Stimulated activated naive CD8-positive, alpha-beta T cell treated with anti-CD3 and anti-CD28 coated beads, Interleukin-15, Interleukin-2, amounts not matched to agents 100 U/mL and 50 U/mL, for 24 hours (primary cell): ENCODE measurements around the gene ANKFN1.

Source experiments
- ATAC-seq: fragments of 150-1000 bp; cut with Tn5 transposase; one replicate; pipeline ENCODE4 v1.10.0; 2021
- DNase-seq: peaks from one replicate; pipeline ENCODE4 v3.0.0; 2021

Gene ANKFN1

DNA sequence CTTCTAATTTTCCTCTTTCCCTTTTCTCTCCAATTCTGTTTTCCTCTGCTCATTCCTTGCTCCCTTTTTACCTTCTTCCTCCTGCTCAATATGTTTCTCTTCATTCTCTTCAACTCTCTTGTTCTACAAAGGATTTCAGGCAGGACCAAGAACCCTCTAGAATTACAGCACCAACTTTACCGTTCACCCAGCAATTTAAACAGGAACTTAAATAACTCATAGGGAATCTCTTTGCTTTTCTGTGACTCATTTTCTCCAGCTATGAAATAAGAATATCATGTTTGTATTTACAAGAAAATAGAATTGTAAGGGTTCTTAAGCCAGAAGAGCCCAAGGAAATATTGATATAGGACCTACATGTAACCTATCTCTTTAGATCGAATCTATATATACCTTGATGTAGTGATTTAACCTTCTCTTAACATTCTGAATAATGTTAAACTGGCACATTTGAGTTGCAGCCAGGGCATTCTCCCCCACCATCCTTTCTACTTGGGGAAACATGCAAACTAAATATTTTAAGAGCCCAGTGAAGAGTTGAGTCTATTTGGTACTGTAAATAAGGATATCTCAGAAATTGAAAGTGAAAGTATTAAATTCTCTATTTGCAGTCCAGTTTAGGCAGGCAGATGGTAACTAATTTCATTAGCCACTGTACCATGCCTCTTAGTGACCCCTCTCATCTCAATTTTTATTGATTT is 137.0 kb downstream of the ANKFN1 start:
- DNase-seq (no peak), ATAC-seq (no peak)

DNA sequence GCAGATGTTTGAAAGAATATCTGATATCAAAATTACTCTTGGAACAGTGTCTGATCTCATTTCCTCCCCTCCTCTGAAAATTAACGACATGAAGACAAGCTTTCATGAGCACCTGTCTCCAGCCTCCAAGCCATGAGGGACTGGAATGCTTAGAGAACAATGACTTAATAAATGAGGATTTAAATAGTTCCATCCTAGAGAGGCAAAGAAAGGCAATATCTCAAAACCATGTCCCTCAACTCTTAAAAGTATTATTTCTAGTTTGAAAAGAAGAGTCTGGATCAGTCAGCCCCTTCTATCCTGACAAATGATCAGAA is 137.5 kb downstream of the ANKFN1 start:
- no peak for ATAC-seq
- DNase-seq = no peak

DNA sequence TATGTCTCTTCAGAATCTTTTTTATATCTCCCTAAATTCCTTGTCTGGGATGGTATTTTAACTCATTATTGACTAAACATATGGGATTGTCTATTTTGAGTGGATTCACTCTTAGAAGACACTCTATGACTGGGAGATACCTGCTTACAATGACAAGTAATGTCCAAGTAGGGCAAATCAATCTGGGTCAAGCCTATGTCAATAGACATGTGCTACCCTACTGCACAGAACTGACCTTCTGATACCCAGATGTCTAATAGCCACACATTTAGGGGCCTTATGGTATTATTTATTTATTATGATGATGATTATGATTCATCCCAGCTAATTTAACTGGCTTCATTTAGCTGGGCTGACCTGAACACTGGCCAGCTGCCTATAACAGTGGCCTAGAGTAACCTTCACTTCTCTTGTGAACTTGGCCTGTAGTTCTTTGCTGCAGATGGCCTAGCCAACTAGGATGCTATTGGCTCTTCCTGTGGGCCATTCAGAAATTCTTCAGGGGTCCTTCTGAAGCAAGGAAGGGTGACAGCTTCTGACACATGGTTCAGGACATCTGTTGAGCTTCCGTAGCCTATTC is 138.0 kb downstream of the ANKFN1 start:
- ATAC-seq (no peak), DNase-seq (no peak)

DNA sequence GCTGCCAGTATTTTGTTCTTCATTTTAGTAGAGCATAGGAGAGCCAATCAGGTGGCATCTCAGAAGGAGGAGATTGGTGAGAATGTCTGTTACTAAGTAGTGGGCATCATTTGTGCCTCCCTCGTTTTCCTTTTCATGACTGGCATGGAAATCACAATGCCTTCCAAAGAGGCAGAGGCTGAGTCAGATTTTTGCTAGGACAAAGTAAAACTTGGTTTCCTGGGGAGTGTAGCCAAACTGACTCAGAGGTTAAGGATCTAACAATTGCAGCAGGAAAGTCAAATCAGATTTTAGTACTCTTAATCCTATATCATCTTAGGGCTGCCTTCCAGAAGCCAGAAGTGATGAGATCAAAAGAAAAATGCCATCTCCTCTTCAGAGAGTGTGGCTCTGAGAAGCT is 138.7 kb downstream of the ANKFN1 start:
- DNase-seq = no peak
- ATAC-seq = no peak

DNA sequence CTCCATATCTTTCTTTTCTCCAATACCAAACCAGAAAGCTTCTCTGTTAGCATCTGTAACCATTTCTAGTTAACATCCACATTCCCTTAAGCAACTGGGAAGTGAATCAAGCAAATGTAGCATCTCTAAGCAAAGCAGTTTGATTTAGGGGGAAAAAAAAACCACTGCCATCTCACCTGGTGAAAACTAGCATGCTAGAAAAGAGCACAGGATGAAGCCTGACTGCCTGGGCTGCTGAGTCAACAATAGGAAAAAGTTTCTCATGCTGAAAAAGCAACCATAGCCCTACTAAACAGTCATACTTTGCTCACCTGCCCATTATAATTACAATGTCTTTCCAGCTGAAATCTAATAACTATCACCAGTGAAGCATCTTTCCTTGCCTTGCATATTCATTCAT is 139.3 kb downstream of the ANKFN1 start:
- ATAC-seq = peak; percentile 63
- no peak for DNase-seq

DNA sequence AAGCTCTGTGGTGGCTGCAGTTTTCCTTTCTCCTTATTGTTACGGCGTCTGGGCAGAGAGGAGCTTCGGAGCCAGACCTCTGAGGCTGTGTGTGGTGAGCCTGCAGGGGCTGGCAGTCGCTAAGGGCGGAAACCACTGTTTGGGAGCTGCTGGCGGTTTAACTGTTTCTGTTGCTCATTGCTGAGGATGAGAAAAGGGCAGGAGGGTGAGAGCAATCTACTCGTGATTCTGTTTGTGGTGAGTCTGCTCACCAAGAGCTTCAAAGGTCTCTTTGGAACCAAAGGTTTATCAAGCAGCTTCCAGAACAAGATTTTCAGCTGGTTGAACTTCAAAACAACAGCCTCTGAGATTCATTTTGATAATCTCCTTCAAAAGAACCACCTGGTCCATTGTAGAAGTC is 143.9 kb downstream of the ANKFN1 start:
- DNase-seq (peak; percentile 50), ATAC-seq (peak; percentile 88)

DNA sequence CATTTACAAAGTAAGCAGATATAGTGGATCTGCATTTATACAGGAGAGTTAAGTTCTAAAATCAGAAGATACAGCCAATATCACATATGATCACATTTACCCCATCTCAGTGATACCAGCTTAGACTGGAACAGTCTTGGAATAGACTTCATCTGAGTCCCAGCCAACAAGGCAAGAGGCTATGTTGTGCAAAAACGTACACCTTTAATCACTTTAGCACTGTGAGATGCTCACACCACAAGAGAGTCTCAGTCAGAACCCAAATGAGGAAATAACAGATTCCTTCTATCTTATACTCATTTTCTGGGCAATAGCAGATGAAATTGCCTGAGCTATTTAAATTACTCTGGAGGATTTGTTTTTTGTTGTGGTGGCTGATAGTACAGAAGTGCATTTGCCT is 145.6 kb downstream of the ANKFN1 start:
- no peak for DNase-seq
- no peak for ATAC-seq

DNA sequence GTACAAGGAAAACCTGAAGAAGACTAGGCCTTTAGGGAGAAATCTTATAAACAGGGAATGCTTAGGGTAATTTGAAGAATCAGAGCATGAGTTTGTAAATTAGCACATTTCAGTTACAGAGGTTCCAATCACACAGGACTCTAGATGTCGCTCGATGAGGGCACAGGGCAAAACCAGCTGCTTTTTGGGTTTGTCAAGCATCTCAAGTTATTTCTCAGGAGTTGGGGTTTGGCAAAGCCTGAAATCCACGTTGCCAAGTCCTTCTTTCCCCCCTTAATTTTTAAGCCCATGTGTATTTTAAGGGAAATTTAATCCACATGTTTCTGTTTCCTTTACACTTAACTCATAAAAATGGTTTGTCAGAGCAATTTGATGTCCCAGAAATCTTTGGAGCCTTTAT is 146.9 kb downstream of the ANKFN1 start:
- ATAC-seq (no peak), DNase-seq (no peak)

DNA sequence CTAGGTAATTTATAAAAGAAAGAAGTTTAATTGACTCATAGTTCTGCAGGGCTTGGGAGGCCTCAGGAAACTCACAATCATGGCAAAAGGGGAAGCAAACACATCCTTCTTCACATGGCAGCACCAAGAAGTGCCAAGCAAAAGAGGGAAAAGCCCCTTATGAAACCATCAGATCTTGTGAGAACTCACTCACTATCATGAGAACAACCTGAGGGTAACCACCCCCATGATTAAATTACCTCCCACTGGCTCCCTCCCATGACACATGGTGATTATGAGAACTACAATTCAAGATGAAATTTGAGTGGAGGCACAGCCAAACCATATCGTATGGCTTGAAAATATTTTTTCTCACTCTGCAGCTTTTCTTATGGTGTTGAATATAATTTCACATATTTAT is 151.7 kb downstream of the ANKFN1 start:
- DNase-seq (no peak), ATAC-seq (no peak)

DNA sequence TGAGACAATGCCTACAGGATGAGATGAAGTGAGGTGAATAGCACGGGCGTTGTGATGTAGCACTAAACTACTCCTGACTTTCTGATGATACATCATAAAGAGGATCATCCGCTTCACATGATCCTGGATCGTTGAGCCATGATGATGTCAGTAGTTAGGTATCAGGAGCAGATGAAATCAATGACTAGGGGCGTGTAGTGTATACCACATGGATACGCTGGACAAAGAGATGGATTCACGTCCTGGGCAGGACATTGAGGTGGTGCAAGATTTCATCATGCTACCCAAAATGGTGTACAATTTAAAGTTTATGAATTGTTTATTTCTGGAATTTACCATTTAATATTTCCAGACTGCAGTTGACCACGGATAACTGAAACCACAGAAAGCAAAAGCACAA is 156.6 kb downstream of the ANKFN1 start:
- DNase-seq (no peak), ATAC-seq (no peak)

DNA sequence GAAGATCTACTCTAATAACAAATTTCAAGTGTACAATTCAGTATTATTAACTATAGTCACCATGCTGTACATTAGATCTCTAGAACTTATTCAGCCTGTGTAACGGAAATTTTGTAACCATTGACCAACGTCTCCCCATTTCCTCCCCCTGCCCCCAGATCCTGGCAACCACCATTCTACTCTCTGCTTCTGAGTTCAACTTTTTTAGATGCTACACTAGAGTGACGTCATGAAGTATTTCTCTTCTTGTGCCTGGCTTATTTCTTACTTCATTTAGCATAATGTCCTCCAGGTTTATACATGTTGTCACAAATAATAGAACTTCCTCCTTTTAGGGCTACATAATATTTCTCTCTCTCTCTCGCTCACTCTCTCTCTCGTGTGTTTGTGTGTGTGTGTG is 157.5 kb downstream of the ANKFN1 start:
- DNase-seq = no peak
- no peak for ATAC-seq

DNA sequence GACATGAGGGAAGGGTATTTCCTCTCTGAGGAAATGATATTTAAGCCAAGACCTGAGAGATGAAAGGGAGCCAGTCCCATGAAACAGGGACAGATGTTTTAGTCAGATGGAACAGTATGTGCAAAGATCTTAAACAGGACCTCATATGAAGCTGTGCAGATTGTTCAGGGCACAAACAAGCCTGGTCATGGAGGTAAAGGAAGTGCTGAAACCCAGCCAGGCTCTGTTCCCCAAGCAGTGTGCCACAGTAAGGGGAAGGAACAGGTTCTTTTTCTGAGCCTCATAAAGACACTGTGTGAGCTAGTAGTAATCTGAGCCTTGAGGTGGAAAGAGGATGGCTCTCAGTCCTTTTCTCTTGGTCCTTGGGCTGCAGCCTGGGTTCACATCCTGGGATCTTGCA is 159.9 kb downstream of the ANKFN1 start:
- DNase-seq = no peak
- no peak for ATAC-seq

DNA sequence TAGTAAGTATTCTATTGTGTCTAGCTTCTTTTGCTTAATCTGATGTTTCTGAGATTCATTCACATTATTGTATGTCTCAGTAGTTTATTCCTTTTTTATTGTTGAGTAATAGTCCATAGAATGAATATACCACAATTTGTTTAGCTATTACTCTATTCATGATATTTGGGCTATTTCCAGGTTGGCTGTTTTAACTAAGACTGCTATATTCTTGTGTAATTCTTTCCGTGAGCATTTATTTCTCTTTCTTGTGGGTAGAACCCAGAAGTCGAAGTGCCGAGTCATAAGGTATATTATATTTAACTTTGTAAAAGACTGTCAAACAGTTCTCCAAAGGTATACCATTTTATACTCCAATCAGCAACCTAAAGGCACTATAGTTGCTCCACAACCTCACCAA is 160.8 kb downstream of the ANKFN1 start:
- ATAC-seq = no peak
- DNase-seq = no peak

DNA sequence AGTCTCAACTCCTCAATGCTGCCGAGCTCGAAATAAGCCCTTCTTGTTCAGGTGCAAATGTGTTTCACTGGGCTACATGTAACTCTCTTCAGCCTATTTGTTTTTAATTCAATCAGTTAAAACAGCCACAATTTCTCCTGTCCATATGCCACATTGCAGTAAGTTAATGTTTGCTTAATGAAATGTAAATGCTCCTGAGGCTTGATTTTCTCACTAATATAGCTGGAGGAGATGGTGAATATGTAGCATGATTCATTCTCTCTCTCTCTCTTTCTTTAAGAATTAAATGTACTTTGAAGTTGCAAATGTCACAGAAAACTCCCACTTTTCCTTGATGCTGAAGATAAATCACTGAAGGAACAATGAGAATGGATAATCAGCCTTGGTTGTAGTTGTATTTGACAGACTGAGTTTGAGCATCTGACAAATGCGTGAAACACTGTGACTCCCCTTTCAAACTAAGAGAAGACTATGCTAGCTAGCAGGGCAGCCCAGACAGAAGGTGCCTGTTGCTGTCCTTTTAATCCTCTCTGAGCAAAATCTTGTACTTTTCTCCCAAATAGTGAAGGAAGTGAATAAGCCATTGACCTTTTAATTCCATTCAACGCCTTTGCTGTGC is 161.8 kb downstream of the ANKFN1 start:
- ATAC-seq = no peak
- no peak for DNase-seq

DNA sequence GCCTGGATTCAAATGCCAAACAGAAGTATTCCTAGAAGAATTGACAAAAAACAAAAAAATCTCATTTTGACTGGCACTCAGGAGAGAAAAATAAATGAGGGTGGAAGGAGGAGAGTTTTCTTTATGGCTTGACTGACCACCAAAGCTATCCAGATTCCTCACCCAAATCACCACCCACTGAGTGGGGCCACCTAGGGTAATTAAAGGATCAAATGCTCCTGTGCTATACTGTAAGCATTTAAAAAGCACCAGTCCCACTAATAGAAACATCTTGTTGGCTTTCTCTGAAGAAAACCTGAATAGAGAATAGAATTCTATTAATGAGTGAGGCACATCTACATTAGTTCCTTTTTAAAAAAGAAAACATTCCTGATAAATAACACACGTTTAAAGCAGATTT is 163.3 kb downstream of the ANKFN1 start:
- ATAC-seq = no peak
- DNase-seq = no peak

DNA sequence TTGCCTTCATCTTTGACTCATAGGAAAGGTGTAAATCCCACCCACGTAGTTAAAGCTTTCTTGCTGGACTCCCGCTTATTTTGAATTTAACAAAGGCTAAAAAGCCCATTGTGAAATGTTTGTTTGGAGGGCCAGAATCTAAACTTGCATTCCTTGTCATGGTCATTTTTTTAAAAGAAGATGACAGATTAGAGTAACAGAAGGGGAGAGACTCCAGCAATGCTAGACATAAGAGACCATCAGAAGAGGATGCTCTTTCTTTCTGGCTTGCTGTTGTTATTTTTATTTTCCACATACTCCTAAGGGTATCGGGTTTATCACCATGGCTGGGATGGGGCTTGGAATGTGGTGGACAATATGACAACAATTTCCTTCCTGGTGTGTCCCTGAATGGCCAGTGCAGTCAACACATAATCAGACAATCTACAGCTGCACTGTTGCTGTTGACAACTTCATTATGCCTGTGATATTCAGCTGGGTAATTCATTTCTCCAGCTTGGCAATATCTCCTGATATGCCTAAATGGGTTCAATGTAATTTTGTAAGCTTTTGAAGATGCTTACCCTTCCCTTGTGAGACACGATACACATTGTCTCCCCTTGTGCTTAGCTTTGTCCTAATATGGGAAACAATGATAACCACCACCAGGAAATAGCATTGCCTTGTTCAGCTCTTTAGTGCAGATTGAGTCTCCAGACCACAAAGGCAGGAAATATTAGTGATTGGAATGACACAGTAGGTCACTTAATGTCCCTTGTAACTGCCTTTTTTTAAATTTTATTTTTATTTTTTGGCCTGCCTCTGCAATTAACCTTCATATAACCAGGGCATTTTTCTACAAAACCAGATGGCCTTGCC is 164.3 kb downstream of the ANKFN1 start:
- ATAC-seq (no peak), DNase-seq (no peak)

DNA sequence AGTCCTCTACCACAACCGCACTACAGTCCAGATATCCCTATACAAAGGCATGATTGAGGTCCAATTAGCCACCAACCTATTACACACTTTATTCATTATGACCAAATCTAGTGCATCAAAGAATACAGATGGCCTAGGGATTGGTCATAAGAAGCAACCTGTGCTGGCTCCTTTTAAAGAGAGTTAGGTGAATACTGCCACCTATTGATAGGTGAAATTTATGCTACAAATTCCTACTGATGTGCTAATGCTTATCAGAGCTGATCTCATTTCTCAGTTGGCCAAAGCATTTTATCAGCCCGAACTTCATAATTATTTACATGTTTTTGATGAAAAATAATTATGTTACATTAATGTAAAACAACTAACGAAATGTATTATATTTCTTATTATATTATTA is 166.3 kb downstream of the ANKFN1 start:
- ATAC-seq = no peak
- no peak for DNase-seq

DNA sequence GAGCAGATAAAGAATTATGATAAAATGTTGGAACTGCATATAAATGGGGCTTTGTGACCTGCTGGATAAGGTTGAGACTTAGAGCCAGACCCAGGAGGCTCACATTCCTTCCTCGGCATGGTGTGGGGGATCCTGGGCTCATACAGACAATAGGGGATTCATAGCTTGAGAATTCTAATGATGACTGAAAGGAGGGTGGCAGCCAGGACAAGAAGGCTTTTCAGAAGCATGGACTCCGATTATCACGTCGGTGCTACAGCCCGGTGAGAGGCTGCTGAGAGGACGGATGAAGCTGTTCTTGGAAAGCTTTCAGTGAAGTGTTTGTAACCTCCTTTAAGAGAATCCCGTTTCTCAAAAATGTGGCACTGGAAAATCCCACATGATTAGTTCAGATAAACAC is 167.2 kb downstream of the ANKFN1 start:
- DNase-seq = no peak
- no peak for ATAC-seq

DNA sequence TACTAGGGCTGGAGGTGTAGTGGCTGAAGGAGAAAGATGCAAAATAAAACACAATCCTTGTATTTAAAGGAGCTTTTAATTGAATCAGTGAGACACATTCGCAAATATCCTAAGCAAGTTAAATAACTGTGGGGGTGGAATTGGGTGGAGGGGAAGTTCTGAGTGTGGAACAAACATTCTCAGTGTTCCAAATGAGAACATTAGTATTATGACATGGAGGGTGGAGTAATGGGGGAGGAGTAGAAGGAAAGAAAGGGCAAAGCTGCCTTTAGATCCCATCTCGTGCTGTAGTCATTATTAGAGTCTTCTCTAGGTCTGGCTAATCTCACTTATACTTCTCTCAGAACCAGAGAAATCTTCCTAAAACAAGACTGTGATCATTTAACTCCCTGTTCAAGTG is 169.7 kb downstream of the ANKFN1 start:
- no peak for ATAC-seq
- DNase-seq = no peak

DNA sequence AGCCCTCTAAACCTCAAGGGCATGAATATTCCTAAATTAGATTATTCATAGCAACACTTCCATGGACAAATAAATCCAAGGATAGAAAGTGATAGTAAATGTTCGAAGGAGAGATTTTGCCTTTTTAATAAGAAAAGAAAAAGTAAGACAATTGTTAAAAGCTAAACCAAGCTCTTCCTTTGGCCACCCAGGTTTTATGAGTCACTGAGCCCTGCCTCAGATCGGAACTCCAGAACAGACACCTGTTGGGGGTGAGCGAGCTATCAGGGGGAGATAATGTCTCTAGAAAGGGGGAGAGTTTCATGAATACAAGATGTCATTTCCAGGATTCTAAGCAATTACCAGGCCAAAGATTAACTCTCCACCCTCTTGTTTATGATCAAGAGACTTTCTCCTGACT is 171.4 kb downstream of the ANKFN1 start:
- no peak for DNase-seq

DNA sequence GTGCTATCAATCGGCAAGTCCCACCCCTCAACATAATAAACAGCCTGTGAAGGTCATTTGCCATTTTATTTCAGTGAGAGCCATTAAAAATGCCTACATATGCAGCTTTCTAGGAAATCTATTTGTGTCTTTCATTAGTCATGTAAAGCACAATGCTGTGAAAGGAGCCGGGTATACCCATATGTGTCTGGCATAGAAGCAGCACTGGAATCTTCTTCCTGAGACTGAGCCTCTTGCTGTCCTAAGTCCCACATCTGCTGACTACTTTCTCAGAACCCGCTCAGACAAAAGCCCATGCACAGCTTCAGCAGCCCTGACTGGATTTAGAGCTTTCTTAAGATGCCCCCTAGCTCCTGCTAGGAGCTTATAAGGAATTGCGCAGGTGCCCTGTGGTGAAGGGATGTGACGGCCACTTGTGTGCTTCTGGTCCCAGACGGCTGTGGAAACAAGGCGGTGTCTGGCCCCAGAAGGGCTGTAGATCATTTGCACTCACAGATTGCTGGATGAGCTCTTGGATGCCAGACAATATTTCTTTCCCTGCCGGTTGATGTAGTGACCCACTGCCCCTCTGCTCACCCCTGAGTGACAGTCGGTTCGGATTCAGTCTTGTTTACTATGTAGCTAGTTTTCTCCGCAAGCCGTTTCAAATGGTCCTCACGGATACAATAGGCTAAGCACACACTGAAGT is 172.2 kb downstream of the ANKFN1 start:
- DNase-seq = no peak
- ATAC-seq = no peak

More for the DNA sequence above, 171.4 kb downstream of the ANKFN1 start:
- no peak for ATAC-seq

DNA sequence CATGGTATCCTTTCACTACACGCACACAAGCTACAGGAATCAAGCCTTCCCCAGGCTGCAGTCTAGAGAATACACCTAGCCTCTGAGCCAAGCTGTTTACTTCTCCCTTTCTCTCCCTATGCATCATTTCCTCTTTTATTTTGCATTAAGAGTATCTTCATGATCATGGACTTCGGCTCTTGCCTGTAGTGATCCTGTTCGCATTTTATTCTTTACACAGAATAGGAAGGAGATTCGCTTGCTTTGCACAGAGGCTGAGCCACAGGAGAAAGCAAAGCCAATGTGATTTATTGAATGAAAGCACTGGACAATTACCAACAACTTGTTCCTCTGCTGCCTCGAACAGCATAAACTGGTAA is 172.7 kb downstream of the ANKFN1 start:
- ATAC-seq (no peak), DNase-seq (no peak)

DNA sequence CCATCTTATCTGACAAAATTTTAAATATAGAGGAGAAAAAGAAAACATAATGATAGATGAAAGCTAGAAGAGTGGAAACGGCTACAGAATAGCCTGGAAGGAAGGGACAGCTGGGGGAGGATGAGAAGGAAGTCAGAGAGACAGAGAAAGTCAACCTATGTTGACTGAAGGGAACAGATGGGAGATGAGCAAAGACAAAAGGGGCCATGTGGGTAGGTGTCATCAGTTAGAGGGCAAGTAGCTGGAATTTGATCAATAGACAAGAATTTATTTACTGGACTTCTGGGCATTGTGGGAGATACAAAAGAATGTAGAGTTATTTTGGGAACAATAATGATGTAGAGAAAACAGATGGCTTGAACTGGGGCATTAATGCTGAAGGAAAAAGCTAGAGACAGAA is 194.4 kb downstream of the ANKFN1 start:
- ATAC-seq = no peak
- DNase-seq = no peak
